Hematopoietic multipotent progenitor cell treated with erythropoietin and hydrocortisone succinate and interleukin-3 and kit ligand, for 8 days (in vitro differentiated cells): ENCODE results near the gene FERMT3.

Experiments used
- DNase-seq: peaks from one replicate; pipeline ENCODE4 v3.0.0-alpha.2; 2015

Gene FERMT3

DNA sequence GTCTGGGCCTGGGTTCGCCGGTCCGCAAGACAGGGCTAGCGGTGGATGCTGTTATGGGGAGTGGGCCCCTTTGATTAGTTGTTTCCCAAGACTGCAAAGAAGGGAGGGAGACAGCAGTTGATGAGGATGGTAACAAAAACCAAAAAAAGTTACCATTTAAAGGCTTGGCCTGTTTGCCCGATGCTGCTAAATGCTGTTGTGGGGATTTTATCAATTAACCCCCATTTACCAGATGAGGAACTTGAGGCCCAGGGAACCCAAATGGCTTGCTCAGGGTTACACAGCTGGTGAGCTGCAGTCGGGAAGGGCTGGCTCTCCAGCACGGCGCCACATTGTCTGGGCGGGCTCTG lies 16.1 kb downstream of the FERMT3 start:
- DNase-seq = no peak

DNA sequence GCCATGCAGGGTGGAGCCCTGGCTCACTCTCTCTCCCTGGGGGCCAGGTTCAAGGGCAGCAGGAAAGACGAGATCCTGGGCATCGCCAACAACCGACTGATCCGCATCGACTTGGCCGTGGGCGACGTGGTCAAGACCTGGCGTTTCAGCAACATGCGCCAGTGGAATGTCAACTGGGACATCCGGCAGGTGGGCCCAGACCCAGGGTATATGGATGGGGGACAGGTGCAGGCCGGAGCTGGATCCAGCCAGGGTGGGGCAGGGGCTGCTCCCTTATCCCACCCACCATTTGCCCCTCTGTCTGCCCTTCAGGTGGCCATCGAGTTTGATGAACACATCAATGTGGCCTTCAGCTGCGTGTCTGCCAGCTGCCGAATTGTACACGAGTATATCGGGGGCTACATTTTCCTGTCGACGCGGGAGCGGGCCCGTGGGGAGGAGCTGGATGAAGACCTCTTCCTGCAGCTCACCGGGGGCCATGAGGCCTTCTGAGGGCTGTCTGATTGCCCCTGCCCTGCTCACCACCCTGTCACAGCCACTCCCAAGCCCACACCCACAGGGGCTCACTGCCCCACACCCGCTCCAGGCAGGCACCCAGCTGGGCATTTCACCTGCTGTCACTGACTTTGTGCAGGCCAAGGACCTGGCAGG lies 16.6 kb downstream of the FERMT3 start:
- no peak for DNase-seq

DNA sequence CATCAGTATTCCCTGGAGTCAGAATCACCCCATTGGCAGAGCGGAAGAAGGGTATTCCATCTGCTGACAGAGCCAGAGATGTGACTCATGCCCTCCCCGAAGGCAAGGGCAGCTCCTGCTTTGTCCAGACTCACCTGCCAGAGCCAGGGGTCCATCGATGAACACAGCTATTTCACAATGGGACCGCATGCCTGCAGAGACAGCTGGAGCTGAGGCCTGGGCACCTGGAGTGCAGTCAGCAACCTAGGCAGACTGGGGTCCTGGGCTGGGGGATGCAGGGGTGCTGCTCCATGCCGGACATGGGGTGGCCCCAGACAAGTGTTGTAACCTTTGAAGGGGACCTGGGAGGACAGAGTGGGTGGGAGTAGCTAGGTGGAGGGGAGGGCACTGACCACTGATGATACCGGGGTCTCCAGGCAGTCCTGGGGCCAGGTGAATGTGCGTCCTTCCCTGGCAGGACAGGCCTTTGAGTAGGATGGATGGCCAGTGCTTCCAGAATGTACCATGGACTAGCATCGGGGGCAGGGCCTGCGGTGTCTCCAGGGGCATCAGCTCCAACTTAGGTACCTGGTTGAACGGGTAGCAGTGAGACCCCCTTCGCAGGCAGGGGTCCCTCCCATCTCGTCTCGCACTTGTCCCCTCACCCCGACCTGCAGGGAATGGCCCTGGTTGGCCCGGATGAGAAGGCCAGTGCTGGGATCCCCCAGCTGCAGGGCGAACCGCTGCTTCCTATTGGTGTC lies 17.8 kb downstream of the FERMT3 start:
- DNase-seq = peak; percentile 5

DNA sequence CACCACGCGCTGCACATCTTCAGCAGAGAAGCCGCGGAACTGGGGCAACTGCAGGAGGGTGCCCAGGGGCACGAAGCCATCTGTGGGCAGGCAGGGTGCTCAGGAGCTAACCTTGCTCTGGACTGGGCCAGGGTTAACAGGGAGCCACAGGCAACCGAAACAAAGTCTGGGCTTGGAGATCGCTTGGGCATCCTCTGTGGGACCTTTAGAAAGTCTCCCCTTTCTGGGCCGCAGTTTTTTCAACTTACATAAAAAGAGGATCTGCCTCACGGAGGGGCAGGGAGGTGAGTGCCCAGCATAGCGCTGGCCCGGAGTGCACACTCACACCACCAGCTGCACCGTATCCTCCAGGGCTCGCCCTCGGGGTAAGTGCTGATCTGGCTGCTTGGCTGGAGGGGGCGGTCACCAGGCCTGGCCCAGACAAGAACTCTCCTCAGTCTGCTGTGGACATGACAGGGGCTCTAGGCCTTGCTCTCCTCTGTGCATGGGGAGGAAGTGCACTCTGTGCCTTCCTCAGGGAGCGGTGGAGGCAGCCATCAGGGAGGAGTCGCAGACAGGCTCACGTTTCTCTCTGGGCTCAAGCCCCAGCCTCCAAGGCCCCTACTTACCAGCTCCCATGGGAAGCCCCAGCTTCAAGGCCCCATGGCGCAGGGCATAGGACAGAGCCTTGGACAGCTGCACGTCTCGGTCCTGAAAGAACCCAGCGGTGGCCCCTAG lies 18.5 kb downstream of the FERMT3 start:
- peak; percentile 6 for DNase-seq

DNA sequence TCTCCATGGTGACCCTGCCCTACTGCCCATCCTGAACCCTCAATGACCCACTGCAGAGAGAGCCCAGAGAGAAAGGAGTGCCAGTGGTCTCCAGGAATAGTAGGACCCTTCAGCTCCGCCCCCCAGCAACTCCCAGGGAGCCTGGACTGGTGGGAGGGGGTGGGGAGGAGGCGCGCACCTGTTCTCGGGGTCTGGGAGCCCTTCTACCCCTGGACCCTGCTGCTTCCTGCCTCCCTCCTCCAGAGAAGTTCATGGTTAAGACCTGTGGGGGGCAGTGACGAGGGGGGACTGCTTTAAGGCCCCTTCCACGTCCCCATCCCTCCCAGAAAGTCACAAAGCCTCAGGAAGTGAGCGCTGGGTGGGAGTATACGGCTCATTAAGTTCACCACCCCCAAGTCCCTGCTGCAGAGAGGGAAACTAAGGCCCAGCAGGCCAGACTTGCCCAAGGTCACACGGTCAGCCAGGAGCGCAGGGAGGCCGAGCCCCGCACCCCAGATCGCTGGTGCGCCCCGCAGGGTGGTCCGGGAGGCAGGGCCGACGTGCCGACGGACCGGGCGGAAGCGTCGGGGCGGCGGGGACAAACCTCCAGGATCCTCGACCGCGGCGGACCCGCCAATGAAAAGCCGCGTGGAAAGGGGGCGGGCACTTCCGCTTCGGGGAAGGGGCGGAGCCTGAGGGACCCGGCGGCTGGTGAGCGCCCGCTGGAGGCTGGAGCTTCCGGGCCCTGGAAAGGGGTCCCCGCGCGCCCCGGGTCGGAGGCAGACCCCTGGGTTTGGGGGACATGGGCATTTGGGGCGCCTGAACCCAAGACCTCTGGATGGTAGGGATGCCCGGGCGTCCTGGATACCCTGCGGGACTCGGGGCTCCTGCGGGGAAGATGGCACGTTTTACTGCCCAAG lies 19.3 kb downstream of the FERMT3 start, which contains the start of the genes NUDT22 and TRPT1:
TSS of gene NUDT22 (plus strand) at position 667 of the 899 bp plus-strand sequence. CDS start 379 bp downstream, outside the sequence.
TSS of gene TRPT1 (minus strand) at position 579 of the 899 bp plus-strand sequence. CDS start at position 253, 326 bp downstream.
- DNase-seq = peak; percentile 87

DNA sequence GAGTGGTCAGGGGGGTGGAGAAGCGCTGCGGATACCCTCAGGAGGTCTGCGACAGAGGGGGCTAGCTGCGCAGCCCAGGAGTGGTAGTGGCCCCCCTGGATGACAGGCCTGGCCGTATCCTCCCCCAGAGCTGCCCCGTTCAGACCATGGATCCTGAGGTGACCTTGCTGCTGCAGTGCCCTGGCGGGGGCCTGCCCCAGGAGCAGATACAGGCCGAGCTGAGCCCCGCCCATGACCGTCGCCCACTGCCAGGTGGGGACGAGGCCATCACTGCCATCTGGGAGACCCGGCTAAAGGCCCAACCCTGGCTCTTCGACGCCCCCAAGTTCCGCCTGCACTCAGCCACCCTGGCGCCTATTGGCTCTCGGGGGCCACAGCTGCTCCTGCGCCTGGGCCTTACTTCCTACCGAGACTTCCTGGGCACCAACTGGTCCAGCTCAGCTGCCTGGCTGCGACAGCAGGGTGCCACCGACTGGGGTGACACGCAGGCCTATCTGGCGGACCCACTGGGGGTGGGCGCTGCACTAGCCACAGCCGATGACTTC lies 20.1 kb downstream of the FERMT3 start:
- peak; percentile 79 for DNase-seq

DNA sequence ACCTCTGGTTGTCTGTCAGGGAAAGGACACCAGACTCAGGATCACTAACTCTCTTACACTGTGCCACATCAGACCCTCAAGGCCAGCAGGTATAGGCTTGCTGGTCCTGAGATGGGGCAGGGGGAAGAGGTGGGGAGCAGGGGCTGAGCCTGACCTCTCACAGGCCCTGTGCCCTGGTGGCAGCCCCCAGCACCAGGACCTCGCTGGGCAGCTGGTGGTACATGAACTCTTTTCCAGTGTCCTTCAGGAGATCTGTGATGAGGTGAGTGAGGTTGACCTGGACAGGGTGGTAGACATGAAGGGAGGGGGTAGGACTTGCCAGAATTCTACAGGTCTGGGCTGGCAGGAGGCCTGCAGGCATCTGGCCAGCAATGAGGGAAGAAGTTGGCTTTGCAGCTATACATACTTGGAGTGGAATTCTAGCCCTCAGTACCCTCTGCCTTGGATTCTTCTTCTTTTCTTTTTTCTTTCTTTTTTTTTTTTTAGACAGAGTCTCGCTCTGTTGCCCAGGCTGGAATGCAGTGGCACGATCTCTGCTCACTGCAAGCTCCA lies 21.0 kb downstream of the FERMT3 start:
- no peak for DNase-seq

DNA sequence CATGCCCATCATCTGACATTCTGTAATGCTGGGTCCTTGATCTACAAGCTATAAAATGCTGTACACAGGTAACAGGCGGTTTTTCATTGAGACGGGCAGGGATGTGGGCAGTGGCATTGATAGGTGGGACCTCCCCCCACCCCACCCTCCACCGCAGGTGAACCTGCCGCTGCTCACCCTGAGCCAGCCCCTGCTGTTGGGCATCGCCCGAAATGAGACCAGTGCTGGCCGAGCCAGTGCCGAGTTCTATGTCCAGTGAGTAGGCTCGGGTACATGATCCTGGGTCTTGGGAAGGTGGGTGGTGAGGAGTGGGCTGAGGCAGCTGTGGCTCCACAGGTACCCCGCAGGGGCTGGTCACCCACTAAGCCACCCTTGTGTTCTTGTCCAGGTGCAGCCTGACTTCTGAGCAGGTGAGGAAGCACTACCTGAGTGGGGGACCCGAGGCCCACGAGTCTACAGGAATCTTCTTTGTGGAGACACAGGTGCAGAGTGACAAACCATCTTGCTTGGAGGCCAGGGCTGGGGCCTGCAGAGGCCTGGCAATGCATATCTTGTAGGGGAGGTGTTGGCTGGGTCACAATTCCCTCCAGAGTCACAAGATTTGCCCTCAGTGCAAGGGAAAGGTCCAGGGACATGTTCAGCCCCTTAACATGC lies 22.7 kb downstream of the FERMT3 start:
- peak; percentile 3 for DNase-seq

DNA sequence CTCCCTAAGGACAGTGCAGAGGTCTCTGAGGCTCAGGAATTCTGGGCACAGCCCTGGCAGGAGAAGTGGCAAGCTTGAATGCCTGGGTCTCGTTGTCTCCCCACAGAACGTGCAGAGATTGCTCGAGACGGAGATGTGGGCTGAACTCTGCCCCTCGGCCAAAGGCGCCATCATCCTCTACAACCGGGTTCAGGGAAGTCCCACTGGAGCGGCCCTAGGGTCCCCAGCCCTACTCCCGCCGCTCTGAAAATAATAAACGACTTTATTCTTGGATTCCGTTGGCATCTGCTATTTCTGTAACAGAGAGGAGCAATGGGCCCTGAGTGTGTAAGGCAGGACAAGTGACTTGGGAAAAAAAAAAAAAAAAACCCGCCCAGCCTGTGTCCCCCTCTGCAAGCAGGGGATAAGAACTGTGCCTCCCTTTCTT lies 23.2 kb downstream of the FERMT3 start:
- DNase-seq = no peak

DNA sequence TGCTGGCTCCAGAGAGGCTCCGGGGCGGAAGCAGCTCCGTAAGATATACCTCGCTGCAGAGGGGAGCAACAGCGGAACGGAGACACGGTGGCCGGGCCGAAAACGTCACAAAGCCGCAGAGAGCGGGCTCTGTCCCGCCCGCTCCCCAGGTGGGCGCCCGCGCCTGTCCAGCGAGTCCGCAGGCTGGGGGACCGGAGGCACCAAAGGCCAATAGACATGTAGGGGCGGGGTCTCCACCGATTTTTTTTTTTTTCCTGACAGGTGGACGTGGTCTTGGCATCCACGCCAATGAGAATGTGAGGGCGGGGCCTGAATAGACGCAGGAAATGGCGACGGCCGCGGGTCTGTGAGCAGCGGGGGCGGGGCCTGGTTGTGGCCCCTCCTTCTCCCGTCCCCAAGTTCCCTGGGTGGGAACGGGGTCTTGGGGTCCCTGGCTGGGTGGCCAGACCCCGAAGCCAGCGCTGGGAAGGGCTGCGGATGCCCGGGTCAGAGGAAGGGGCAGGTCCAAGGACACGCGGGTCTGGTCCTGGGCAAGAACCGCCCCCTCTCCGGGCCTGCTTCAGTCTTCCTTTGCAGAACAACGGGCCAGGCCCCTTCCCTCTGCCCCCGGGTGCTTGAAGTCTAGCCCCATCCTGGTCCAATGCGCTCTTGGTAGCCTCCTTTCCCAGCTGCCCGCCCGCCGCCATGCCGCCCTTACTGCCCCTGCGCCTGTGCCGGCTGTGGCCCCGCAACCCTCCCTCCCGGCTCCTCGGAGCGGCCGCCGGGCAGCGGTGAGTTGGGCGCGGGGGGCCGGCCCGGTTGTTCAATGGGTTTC lies 23.9 kb downstream of the FERMT3 start, which contains the start of gene DNAJC4:
TSS of gene DNAJC4 (plus strand) at position 378 of the 814 bp plus-strand sequence. CDS start at position 685, 307 bp downstream.
- DNase-seq = peak; percentile 95

DNA sequence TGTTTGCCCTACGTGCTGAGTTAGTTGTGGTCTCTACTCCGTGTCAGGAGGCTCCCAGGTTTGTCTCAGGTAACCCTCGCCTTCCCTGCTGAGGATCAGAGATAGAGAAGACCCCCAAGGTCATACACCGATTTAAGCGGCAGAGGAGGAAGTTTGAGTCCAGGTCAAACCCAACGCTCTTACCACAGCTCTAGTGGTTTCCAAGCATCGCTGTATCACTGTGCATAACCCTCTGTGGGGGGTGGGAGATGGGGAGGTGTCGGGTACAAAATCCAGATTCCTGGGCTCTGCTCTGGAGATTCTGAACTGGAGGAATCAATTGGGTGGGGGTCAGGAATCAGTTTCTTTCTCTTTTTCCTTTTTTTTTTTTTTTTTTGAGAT lies 24.5 kb downstream of the FERMT3 start:
- peak; percentile 14 for DNase-seq

DNA sequence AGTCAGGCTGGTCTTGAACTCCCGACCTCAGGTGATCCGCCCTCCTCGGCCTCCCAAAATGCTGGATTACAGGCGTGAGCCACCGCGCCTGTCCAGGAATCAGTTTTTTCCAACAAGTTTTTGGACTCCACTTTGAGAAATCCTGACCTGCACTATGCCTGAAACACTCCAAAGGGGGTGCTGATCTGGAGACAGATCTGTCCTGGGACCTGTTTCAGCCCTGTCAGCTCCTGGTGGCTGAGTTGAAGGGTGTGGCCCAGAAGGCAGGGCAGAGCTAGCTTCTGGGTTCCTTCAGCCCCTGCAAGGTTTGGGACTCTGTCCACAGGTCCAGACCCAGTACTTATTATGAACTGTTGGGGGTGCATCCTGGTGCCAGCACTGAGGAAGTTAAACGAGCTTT lies 25.0 kb downstream of the FERMT3 start:
- DNase-seq = peak; percentile 55

DNA sequence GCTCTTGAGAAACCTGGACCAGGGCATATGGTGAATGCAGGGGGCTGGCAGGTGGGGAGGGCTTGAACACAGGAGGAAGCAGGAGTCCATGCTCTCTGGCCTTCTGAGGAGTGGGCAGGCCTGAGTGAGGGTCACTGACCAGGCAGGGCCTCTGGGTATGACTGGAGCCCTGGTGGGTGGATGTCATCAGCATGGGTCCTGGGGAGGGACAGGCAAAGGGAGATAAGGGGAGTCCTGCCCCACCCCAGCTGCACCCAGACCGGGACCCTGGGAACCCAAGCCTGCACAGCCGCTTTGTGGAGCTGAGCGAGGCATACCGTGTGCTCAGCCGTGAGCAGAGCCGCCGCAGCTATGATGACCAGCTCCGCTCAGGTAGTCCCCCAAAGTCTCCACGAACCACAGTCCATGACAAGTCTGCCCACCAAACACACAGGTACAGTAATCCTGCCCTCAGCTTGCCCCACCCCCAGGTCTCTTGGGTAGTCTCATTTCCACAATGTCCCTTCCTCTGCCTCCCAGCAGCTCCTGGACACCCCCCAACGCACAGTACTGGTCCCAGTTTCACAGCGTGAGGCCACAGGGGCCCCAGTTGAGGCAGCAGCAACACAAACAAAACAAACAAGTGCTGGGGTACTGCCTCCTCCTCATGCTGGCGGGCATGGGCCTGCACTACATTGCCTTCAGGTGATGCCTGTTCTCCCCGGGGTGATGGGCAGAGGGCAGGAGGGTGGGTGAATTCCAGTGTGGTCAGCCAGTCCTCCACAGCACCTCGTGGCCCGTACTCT lies 25.9 kb downstream of the FERMT3 start:
- no peak for DNase-seq

DNA sequence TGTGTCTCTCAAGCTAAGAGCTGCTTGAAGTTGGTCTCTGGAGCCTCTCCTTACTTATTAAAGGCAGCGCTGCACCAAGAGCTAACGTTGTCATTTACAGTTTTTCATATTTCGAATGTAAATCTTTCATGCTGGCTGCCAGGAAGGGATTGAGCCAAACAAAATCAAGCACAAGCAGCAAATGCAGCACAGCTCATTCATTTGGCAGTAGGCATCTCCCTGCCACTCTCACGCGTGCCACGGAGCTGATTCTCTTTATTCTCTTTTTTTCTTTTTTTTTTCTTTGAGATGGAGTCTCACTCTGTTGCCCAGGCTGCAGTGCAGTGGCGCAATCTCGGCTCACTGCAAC lies 26.4 kb downstream of the FERMT3 start:
- DNase-seq = no peak

DNA sequence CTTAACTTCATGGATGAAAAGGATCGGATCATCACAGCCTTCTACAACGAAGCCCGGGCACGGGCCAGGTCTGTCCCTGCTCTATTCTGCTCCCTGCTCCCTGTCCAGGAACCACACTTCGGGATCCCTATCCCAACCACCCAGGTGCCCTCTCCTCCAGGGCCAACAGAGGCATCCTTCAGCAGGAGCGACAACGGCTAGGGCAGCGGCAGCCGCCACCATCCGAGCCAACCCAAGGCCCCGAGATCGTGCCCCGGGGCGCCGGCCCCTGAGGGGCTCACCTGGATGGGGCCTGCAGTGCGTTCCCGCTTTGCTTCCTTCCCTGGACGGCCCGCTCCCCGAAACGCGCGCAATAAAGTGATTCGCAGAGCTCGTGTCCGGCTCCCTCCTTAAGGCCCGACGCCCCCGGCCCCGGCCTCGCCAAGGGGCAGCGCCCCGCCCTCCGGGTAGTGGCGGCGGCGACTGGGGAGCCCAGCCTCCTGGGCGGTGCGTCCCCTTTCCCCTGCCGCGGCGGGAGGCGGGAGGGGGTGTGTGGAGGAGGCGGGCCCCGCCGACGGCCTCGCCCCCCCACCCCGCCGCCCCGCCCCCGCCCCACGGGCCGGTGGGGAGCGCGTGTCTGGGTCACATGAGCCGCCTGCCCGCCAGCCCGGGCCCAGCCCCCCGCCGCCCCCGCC lies 27.5 kb downstream of the FERMT3 start, which contains the start of gene VEGFB:
TSS of gene VEGFB (plus strand) at position 672 of the 674 bp plus-strand sequence. CDS start 250 bp downstream, outside the sequence.
- peak; percentile 58 for DNase-seq

DNA sequence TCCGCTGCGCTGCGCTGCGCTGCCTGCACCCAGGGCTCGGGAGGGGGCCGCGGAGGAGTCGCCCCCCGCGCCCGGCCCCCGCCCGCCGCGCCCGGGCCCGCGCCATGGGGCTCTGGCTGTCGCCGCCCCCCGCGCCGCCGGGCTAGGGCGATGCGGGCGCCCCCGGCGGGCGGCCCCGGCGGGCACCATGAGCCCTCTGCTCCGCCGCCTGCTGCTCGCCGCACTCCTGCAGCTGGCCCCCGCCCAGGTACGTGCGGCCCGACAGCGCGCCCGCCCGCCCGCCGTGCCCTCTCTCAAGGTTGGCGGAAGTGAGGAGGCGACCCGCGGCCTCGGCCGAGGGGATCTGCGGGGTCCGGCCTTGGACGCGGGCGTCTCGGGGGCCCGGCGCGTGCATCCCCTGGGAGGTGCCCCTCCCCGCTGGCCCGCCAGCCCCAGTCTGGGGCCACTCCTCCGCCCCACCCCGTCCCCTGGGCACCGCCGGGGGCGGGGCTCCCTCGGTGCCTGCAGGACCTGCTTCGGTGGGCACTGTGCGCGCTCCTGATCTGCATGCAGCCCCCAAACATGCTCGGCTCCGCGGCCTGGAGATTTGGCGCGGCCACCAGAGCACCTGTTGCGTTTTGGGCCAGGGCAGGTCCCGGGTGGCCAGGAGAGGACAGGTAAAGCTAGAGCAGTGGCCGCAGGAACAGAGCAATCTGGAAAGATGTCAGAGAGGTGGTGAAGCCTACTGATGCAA lies 28.3 kb downstream of the FERMT3 start:
- DNase-seq = peak; percentile 54

DNA sequence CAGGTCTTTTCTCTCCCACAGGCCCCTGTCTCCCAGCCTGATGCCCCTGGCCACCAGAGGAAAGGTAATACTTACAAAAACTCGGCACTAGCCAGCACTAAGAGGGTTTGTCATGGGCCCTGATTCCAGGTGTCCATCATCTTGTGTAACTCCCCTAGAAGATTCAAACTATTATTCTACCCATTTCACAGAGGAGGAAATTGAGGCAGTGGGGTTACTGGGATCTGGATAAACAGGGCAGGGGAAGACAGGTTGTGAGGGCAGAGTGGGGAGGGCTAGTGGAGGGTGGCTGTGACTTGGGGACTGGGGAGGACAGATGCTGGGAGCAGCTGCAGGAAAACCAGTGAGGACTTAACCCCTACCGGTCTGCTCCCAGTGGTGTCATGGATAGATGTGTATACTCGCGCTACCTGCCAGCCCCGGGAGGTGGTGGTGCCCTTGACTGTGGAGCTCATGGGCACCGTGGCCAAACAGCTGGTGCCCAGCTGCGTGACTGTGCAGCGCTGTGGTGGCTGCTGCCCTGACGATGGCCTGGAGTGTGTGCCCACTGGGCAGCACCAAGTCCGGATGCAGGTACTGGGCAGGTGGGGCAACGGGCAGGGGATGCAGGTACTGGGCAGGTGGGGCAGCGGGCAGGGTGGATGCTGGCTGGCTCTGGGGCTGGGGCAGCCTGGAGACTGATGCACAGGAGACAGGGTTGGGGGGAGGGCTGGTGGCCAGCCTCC lies 29.1 kb downstream of the FERMT3 start:
- DNase-seq = no peak
